HG03565 (cell line): ENCODE data around the gene EEPD1.
"Not testable (repeated sequence)": the region's sequence is repeated elsewhere in the genome, so short reads cannot be mapped to it uniquely, and the experiment has no call there.

ENCODE experiments used
- ATAC-seq: cut with Tn5 transposase; IDR thresholded peaks from one replicate; pipeline ENCODE4 v1.9.1; 2021; ENCODE audit warnings: mild to moderate bottlenecking, moderate library complexity; ENCODE audit not compliant: unreplicated experiment

The EEPD1 gene

DNA sequence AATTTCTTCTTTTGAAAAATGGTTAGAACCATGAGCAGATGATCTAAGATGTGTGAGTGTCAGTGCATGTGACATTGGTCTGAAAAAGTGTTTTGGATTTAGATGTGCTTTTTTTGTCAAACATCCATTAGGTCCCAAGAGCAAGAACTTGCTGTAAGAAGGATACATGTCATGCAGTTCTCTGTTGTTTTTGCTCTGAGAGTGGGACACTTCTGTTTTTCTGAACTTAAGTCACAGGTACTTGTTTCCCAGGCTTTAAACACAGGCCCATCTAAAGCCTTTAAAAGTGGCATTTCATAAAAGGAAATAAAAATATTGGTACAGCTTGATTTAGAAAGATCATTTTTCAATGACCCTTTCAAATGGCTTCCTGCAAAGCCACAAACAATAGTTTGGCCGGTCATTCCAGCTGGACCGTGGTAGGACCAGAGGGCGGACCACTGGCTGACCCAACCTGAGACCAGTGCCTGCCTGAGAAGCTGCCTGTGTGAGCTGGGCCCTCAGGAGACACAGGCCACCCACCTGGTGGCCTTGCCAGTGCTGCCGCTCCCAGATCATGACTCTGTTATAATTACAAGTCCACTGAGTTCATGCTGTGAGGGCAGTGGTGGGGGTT, 92.7 kb downstream of the EEPD1 start:
- ATAC-seq = no peak

DNA sequence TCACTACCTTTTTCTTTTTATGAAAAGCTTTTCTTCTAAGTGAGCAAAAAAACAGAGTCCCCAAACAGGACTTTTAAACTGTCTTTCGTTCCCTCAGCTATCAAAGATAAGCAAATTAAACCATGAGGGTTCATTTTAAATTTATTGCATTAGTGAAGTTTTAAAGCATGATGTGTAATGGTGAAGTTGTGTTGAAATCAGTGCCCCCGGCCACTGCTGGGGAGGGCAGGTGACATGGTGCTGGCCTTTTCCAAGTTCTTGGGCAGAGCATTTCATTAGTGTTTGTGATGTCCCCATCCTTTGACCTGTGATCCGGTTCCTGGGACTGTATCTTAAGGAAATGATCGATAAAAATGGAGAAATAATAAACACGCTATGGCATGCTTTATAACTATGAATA, 96.0 kb downstream of the EEPD1 start:
- ATAC-seq = no peak

DNA sequence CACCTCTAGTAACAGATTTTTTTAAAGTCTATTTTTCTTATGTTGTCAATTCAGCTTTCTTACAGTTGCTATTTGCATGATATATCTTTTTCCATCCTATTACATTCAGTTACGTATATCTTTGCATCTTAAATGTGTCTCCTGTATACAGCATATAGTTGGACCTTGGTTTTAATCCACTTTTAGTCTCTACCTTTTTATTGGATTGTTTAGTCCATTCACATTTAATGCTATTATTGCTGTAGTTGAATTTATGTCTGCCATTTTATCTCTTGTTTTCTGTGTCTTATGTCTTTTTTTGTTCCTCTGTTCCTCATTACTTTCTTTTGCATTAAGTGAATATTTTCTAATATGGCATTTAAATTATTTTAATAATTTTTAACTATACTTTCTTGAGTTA, 100.6 kb downstream of the EEPD1 start:
- no peak for ATAC-seq

DNA sequence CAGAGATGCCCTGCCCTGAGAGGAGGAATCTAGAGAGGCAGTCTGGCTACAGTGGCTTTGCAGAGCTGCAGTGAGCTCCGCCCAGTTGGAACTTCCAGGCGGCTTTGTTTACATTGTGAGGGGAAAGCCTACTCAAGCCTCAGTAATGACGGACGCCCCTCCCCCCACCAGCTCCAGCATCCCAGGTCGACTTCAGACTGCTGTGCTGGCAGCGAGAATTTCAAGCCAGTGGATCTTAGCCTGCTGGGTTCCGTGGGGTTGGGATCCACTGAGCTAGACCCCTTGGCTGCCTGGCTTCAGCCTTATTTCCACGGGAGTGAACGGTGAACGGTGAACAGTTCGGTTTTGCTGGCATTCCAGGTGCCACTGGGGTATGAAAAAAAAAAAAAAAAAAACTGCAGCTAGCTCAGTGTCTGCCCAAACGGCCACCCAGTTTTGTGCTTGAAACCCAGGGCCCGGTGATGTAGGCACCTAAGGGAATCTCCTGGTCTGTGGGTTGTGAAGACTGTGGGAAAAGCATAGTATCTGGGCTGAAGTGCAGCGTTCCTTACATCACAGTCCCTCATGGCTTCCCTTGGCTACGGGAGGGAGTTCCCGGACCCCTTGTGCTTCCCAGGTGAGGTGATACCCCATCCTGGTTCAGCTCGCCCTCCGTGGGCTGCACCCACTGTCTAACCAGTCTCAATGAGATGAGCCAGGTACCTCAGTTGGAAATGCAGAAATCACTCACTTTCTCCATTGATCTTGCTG, 105.6 kb downstream of the EEPD1 start:
- ATAC-seq = not testable (repeated sequence)

DNA sequence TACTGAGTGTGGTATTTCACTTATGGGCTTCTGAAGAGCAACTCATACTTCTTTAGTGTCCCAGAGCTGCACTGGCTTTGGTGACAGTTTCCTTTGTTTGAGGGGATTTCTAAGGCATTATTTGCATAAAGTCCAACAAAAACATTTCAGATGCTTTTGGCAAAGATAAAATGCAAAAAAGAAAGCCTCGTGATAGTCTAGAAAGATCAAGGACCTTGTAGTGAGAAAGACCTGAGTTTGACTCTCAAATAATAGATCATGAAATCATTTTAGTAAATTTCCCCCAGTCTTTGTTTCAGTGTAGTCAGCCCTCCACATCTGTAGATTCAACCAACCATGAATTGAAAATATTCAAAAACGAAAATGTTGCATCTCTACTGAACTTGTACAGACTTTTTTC, 107.4 kb downstream of the EEPD1 start:
- peak; percentile 38 for ATAC-seq

DNA sequence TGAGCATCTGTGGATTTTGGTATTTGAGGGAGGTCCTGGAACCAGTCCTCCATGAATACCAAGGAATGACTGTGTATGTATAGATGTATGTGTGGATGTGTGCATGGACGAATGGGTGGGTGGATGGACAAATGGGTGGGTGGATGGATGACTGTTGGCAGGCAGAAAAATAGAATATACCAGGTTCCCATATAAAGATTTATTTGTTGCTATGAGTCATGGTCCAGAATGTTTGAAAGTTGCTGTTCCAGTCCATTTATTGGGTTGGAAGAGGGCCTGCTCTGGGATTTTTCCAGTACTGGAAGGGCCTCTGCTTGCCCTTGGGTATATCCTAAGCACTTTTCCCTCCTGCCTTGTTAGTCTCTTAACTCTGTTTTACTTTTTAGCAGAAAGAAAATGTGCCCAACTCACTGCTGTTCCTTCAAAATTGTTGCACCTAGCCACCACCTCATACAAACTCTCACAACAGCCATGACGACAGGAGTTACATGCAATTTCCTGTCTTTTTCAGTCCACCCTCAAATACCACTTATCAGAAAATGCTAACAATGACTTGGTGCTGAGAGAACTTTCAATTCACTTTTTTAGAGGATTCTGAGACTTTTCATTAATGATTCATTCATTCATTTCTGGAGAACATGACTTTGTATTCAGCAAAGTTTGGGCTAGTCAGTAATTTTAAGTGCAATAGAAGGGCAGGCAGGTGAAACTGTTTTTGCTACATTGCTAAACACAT, 108.1 kb downstream of the EEPD1 start:
- peak; percentile 3 for ATAC-seq

DNA sequence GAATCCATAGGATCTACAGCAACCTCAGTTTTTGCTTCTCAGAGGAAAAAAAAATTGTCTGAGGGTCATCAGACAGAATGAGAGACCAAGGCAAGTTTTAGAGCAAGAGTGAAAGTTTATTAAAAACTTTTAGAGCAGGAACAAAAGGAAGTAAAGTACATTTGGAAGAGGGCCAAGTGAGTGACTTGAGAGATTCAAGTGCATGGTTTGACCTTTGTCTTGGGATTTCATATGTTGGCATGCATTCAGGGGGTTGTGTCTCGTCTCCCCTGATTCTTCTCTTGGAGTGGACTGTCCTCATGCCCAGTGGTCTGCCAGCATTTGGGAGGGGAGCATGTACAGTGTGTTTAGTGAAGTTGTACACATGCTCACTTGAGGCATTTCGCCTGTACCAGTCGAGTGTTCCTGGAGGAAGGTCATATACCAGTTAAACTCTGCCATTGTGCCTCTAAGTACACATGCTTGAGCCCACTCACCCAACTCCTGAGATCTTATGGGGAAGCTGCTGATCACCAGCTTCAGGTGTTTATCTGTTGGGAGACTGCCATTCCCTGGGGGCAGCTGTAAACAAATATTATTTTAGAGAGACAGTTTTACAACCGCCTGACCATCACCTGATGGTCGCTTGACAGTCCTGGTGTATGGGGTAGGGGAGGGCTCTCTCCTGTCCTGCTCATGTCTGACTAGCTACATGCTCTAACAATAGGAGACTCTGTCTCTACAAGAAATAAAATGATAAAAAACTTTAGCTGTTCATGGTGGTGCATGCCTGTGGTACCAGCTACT, 109.4 kb downstream of the EEPD1 start:
- ATAC-seq = no peak

DNA sequence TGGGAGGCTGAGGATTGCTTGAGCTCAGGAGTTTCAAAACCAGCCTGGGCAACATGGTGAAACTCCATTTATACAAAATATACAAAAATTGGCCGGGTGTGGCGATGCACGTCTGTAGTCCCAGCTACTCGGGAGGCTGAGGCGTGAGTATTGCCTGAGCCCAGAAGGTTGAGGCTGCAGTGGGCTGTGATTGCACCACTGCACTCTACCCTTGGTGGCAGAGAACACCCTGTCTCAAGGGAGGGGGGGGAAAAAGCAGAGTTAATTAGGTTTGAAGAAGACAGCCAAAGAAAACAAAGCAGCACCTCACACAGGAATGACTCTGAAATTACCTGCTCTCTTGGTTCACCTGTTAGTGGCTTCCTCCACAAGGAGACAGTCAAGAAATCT, 110.0 kb downstream of the EEPD1 start:
- no peak for ATAC-seq

DNA sequence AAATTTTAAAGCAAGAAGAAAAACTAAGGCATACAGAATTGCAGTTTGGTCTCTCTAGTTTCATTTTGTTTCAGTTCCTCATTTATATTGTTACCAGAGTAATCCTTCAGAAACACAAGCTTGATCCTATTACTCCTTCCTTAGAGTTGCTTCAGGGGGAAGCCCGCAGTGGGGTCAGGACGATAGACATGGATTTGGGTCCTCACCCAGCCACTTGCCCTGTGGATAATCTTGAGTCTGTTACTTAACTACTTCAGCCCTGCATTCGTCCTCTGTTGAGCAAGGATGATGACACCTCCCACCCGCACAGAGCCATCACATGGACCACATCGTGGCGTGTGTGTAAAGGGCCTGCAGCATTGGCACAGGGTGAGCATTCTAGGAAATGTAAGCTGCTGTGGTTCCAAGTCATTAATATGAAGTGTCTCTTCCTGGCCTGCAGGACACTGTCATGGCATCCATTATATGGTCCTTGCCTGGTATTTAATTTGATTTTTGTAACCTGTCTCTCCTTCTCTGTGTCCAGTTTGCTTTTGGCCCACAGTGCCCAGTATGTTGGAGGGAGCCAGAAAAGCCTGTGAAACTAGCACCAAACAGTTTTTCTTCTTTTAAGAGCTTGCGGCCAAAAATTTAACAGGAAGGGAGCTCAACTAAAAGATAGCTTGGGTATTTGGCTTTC, 111.2 kb downstream of the EEPD1 start:
- ATAC-seq = no peak

DNA sequence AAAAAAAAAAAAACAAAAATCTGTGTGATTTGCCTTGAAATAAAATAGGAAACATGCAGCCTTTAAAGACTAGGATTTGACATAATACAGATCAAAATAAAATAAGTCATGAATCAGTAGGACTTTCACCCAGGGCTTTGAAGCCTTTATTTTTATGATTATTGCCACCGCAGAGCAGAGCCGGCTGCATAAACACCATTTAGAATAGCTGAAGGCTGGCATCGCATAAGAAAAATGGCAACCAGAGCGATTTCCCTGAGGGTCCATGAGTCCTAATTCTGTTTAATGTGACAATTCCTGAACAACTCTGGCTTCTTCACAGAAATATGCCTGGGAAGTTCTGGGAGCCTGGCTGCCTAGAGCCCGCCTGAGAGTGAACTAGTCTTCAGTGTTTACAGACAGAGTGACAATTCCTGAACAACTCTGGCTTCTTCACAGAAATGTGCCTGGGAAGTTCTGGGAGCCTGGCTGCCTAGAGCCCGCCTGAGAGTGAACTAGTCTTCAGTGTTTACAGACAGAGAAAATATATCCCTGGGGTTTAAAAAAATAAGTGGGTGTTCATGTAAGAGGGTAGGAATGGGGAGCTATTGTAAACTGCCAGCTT, 112.0 kb downstream of the EEPD1 start:
- no peak for ATAC-seq

DNA sequence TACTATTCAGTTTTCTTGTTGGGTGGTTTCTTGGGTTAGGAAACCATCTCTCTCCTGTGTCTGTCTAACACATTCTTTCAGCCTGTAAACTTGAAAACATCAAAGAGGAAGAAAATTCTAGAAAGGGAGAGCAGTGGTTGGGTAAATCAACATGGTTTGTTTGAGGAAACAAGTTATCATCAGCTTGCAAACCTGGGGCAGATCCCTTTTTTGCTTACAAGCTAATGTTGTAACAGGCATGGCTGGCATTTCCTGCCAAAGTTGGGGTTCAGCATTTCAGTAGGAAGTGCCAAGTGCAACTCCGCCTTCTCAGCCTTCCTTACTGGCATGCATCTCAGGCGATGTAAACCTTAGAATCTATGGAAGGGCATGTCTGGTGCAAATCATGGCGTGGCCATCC, 112.6 kb downstream of the EEPD1 start:
- ATAC-seq = no peak

DNA sequence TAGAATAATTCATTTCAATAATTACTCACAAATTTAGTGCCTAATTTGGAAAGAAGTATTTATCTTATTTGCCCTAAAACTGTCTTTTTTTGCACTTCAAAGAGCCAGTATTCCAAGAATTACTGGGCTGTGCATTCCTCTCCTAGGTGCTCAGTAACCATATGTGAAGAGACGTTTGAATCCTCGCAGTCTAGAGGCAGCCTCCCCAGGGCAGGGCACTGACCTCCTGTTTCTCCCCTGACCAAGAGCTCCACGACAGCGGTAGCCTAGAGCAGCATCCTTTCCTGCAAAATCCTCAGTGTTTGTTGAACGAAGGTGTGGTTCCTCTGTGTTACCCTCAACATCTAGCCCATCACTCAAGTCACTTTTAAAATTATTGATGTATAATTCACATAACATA, 113.1 kb downstream of the EEPD1 start:
- ATAC-seq = no peak

DNA sequence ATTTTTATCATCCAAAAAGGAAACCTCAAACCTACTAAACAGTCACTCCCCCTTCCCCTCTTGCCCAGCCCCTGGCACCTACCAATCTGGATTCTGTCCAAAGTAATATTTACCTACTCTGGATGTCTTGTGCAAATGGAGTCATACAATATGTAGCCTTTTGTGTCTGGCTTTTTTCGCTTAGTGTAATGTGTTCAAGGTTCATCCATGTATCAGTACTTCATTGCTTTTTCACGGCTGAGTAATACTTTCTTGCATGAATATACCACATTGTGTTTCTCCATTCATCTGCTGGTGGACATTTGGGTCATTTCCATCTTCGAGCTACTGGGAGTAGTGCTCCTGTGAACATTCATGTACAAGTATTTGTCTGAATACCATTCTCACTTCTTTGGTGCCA, 113.6 kb downstream of the EEPD1 start:
- ATAC-seq = no peak

DNA sequence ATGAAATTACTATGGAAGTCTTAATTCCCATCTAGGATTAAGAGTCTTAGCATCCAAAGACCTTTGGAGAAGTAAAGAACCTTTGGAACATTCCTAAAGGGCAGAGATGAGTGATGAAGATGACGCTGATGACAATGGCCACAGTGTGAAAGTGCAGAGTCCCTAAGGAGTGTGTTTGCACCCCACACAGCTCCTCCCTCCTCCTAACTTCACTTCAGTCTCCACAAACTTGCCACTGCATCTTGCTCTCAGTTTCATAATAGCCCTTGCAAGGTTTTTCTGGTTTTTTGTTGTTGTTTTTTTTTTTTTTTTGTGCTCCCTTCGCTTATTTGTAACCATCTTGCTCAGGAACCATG, 119.1 kb downstream of the EEPD1 start:
- ATAC-seq = peak; percentile 59

DNA sequence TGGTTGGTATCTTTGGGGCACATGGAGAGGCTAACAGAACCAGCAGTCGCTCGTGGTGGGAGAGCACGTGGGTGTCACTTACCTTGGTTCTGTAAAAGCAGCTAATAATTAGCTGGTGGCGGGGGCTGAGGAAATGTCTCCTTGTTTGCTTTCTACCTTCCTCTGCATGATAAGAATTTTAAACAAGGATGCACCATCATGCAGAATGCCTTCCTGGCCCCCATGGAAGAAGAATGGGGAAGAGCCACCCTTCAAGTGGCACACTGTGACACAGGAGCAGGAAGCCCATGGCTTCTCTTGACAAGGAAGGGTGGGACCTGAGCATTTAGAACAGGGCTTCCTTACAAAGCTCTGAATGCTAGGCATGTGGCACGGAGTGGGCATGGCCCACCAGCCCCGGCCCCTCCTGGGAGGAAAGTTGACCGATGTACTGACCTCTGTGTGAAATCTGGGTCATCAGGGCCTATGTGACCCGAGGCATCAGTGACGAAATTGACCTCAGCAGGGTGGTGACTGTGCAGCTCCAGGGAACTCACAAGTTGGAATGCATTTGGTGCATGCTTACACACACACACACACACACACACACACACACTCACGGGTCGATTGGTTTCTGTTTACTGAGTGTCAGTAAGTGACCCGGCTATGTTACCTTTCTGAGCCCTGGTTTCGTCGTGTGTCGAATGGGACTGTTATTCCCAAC, 119.7 kb downstream of the EEPD1 start:
- ATAC-seq = no peak

DNA sequence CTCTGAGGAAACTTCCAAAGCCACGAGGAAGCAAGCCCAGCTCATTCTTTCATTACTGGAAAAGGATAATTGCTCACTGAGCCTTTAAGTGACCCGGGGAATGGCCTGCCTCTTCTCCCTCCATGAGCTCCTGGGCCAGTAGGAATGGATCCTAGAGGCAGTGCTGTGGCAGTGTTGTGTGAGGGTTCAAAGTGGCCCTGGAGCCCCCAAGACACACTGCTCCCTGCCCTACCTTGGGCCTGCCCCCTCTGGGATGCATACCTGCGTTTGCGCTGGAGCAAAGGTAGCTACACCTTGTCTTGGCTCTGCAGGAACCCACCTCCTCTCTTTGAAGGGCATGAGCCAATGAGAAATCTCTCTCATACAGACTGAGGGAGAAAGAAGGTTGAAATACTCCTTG, 120.8 kb downstream of the EEPD1 start:
- ATAC-seq = no peak

DNA sequence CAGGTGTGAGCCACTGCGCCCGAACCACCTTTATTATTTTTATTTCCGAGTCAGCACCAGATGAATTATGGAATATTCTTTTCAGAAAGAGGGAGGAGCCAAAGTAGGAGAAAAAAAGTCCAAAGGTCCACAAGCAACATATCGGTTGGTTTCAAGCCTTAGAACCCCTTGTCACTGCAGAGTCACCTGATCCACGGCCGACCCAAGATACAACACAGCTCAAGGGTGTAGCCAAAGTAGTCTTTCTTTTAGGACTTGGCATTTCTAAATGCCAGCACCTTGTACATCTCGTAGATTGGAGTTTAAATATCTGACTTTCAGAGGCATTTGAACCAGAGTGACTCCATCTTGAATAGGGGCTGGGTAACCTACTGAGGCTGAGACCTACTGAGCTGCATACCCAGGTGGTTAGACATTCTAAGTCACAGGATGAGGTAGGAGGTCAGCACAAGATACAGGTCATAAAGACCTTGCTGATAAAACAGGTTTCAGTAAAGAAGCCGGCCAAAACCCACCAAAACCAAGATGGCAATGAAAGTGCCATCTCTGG, 122.8 kb downstream of the EEPD1 start:
- no peak for ATAC-seq

DNA sequence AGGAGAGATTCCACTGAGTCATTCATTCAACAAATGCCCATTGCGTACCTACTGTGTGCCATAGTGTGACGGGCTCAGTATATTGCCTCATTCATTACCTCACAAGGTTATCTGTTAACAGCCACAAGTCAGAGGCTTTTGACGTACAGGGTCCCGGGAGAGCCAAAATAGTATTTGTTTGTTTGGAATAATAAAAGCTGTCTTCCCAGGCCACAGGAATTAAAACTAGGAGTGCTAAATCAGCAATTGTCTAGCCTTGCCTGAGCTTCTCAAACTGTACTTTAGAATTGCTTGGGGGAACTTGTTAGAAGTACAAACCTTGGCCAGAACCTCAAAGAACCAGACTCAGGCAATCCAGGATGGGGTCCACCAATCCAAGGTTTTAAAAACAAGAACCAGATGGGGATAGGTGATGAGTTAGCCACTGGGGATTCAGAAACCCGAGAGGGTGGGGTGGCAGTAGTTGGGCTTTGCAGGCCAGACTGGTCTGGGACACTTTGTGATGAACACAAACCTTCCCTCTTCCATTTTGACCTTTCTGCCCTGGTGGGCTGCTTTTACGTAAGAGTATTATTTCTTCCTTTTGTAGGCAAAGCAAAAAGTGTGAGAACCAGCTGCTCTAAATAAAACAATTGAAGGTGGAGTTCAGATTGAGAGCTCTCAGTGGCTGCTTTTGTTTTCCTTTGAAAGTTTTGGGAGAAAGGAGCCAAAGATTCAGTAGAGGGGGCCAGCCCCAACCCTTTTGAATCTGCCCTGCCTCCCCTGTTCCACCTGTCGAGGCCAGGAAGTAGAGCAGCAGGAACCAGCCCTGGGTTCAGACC, 123.6 kb downstream of the EEPD1 start:
- ATAC-seq = no peak

DNA sequence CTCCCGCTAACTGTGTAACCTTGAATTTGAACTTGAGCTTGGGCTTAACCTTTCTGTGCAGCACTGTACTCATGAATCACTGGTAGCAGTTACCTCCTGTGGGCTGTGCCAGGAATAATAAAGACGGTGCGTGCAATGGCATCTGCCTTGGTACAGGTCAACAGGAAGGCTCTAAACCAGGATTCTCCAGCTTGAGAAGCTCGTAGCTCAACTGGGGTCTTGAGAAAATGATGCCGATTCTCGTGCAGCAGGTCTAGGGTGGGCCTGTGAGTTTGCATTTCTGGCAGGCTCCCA, 124.1 kb downstream of the EEPD1 start:
- ATAC-seq = no peak
